ENCODE results near the gene PACRG. TPM values are rescaled to one million over a fixed set of nuclear protein-coding genes. Genes with fewer than 3 reads are reported as not detected.

PACRG gene
- total and polyA plus RNA-seq, 2 of the 13 experiments (the other 11 are each of a cell fraction or from before 2014, with no cell fraction given), result 0.13 TPM; not detected in 1

DNA sequence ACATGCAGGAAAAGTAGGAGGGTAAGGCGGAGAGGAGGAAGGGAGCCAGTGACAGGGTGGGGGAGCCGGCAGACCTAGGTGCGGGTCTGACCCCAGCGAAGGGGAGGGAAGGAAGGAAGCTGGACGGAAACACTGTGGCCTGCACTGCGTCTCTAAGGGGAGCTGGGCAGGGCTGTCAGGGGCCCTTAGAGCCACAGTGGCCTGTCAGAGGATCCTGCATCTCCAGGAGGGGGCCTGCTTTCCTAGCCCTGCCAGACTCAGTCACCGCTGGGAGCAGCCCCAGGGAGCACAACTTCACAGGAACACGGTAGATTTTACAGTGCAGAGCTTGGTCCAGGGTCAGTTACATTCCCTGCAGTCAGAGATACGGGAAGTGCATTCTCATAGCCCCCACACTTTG, 118.2 kb downstream of the PACRG start:
- Histone ChIP-seq H2AFZ (ENCODE audit: low read length) (no peak overlapping the region), H3K27ac (ENCODE audit: extremely low read length, insufficient read depth, low read length) (no peak overlapping the region), H3K79me2 (ENCODE audit: insufficient read depth, low read length) (no peaks in the 10 kb centered on the region), H3K4me3 (replicated peaks in 1 of 3; ENCODE audit: insufficient read depth in 1 of 3, low read depth in 2 of 3, low read length in 3 of 3) (no peak overlapping the region), H4K20me1 (ENCODE audit: insufficient read depth, low read length) (no peaks in the 10 kb centered on the region), H3K36me3 (replicated peaks in 1 of 2; ENCODE audit: control insufficient read depth in 1 of 2, insufficient read depth in 2 of 2, low read length in 2 of 2) (no peaks in the 10 kb centered on the region), H3K9me3 (ENCODE audit: low read length) (no peaks in the 10 kb centered on the region), H3K4me2 (ENCODE audit: low read depth, low read length) (no peak overlapping the region), H3K27me3 (ENCODE audit: control insufficient read depth in 1 of 2, insufficient read depth in 2 of 2, low read length in 2 of 2) (no peaks in the 10 kb centered on the region), H3K9ac (ENCODE audit: insufficient read depth, low read depth, low read length) (no peak overlapping the region), H3K4me1 (ENCODE audit: insufficient read depth, low read length) (no peaks in the 10 kb centered on the region)
- WGBS (ENCODE audit: low lambda C conversion rate), result 39% methylated on average over 9 of the region's 9 CpGs
- TF ChIP-seq ZNF253 (CRISPR knock-in tag; IDR thresholded peaks at IDR 0.05; ENCODE audit: borderline replicate concordance), result no peak
- TF ChIP-seq, protein P1, sequence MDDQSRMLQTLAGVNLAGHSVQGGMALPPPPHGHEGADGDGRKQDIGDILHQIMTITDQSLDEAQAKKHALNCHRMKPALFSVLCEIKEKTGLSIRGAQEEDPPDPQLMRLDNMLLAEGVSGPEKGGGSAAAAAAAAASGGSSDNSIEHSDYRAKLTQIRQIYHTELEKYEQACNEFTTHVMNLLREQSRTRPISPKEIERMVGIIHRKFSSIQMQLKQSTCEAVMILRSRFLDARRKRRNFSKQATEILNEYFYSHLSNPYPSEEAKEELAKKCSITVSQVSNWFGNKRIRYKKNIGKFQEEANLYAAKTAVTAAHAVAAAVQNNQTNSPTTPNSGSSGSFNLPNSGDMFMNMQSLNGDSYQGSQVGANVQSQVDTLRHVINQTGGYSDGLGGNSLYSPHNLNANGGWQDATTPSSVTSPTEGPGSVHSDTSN (CRISPR knock-in tag; IDR thresholded peaks at IDR 0.05; ENCODE audit: borderline replicate concordance), result no peak
- no peak for TF ChIP-seq ZNF557 (CRISPR knock-in tag; IDR thresholded peaks at IDR 0.05)
- TF ChIP-seq SIX1 (CRISPR knock-in tag; IDR thresholded peaks at IDR 0.05; ENCODE audit: borderline replicate concordance), result no peak
- TF ChIP-seq SMYD3 (CRISPR knock-in tag; IDR thresholded peaks at IDR 0.05), result no peak
- no peak for TF ChIP-seq KLF11 (CRISPR knock-in tag; IDR thresholded peaks at IDR 0.05)
- no peak for TF ChIP-seq GATAD1 (CRISPR knock-in tag; IDR thresholded peaks at IDR 0.05)
- TF ChIP-seq ZMAT3 (CRISPR knock-in tag; conservative IDR thresholded peaks at IDR 0.05), result no peak
- ATAC-seq (peak; percentile 62), FAIRE-seq (no peak), DNase-seq (ENCODE audit: low spot score) (no peak)
- POLR2A ChIA-PET, result no interaction called here
- CTCF ChIA-PET (ENCODE audit: low intra/inter-chr PET ratio, low total read pairs), result no interaction called here
- BruUV-seq (replicated peaks), result no TSS peak
- intact Hi-C loops (cut with micrococcal nuclease; ENCODE audit: unreplicated experiment), result no loop called here
- in situ Hi-C loops (cut with HindIII; ENCODE audit: extremely low pct_ligation_motif_present, low pct_unique_long_range_greater_than_20kb), result no loop called here

DNA sequence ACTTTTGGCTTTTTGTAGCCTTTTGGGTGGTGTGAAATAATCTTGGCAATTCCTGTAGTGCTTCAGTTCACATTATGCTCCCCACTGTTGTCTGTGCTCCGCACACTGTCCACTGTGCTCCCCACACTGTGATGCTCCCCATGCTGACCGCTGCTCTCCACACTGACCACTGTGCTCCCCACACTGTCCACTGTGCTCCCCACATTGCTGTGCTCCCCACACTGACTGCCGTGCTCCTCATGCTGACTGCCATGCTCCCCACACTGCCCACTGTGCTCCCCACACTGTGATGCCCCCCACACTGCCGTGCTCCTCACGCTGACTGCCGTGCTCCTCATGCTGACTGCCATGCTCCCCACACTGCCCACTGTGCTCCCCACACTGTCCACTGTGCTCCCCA, 118.9 kb downstream of the PACRG start:
- WGBS (ENCODE audit: low lambda C conversion rate), result 29% methylated on average over 6 of the region's 6 CpGs
- in situ Hi-C loops (cut with HindIII; ENCODE audit: extremely low pct_ligation_motif_present, low pct_unique_long_range_greater_than_20kb), result no loop called here
- BruUV-seq (replicated peaks), result no TSS peak
- Histone ChIP-seq H3K9ac (ENCODE audit: insufficient read depth, low read depth, low read length) (no peak overlapping the region), H3K79me2 (ENCODE audit: insufficient read depth, low read length) (no peaks in the 10 kb centered on the region), H3K4me1 (ENCODE audit: insufficient read depth, low read length) (no peaks in the 10 kb centered on the region), H3K27ac (ENCODE audit: extremely low read length, insufficient read depth, low read length) (no peak overlapping the region), H3K36me3 (replicated peaks in 1 of 2; ENCODE audit: control insufficient read depth in 1 of 2, insufficient read depth in 2 of 2, low read length in 2 of 2) (no peaks in the 10 kb centered on the region), H3K4me3 (replicated peaks in 1 of 3; ENCODE audit: insufficient read depth in 1 of 3, low read depth in 2 of 3, low read length in 3 of 3) (no peak overlapping the region), H3K9me3 (ENCODE audit: low read length) (no peaks in the 10 kb centered on the region), H3K4me2 (ENCODE audit: low read depth, low read length) (no peak overlapping the region), H4K20me1 (ENCODE audit: insufficient read depth, low read length) (no peaks in the 10 kb centered on the region), H3K27me3 (ENCODE audit: control insufficient read depth in 1 of 2, insufficient read depth in 2 of 2, low read length in 2 of 2) (no peaks in the 10 kb centered on the region), H2AFZ (ENCODE audit: low read length) (no peak overlapping the region)
- intact Hi-C loops (cut with micrococcal nuclease; ENCODE audit: unreplicated experiment), result no loop called here
- ATAC-seq, result no peak
- DNase-seq (ENCODE audit: low spot score), result no peak
- FAIRE-seq, result no peak
- CTCF ChIA-PET (ENCODE audit: low intra/inter-chr PET ratio, low total read pairs), result no interaction called here
- TF ChIP-seq SKI (IDR thresholded peaks at IDR 0.05; ENCODE audit: partially characterized antibody), result no peak
- no peak for TF ChIP-seq ZNF468 (CRISPR knock-in tag; IDR thresholded peaks at IDR 0.05)
- TF ChIP-seq ZNF263 (CRISPR knock-in tag; IDR thresholded peaks at IDR 0.05), result peak; percentile 85
- TF ChIP-seq, protein P2, sequence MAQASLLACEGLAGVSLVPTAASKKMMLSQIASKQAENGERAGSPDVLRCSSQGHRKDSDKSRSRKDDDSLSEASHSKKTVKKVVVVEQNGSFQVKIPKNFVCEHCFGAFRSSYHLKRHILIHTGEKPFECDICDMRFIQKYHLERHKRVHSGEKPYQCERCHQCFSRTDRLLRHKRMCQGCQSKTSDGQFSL (CRISPR knock-in tag; IDR thresholded peaks at IDR 0.05), result no peak
- POLR2A ChIA-PET, result no interaction called here
